ENCODE measurements around the gene SDK1.
"Not testable (repeated sequence)": the region's sequence is repeated elsewhere in the genome, so short reads cannot be mapped to it uniquely, and the experiment has no call there.

The SDK1 gene

GRCh38 chr7:4093483-4093882, 792.4 kb downstream of the SDK1 start:
- no peak for DNase-seq

GRCh38 chr7:4094158-4094557, 793.1 kb downstream of the SDK1 start:
- not testable (repeated sequence) for DNase-seq

- DNase-seq: no peak
Measured at GRCh38 chr7:4097001-4097609, 796.1 kb downstream of the SDK1 start.

GRCh38 chr7:4098169-4098568, 797.1 kb downstream of the SDK1 start:
- no peak for DNase-seq

- no peak for DNase-seq
Measured at GRCh38 chr7:4099651-4100050, 798.6 kb downstream of the SDK1 start.

- DNase-seq: no peak
Measured at GRCh38 chr7:4100148-4100547, 799.1 kb downstream of the SDK1 start.

- DNase-seq: no peak
Measured at GRCh38 chr7:4100691-4101090, 799.6 kb downstream of the SDK1 start.

GRCh38 chr7:4102231-4102841, 801.3 kb downstream of the SDK1 start:
- DNase-seq: no peak

GRCh38 chr7:4103352-4104091, 802.5 kb downstream of the SDK1 start:
- no peak for DNase-seq

GRCh38 chr7:4107839-4108238, 806.8 kb downstream of the SDK1 start:
- DNase-seq: no peak

- DNase-seq: no peak
Measured at GRCh38 chr7:4108951-4109350, 807.9 kb downstream of the SDK1 start.

GRCh38 chr7:4109481-4110110, 808.5 kb downstream of the SDK1 start:
- no peak for DNase-seq

- DNase-seq: no peak
Measured at GRCh38 chr7:4110438-4110837, 809.4 kb downstream of the SDK1 start.

GRCh38 chr7:4111166-4111565, 810.1 kb downstream of the SDK1 start:
- DNase-seq: no peak

- no peak for DNase-seq
Measured at GRCh38 chr7:4113271-4113670, 812.2 kb downstream of the SDK1 start.

- DNase-seq: no peak
Measured at GRCh38 chr7:4113976-4114375, 812.9 kb downstream of the SDK1 start.

GRCh38 chr7:4115442-4115841, 814.4 kb downstream of the SDK1 start:
- DNase-seq: no peak

GRCh38 chr7:4115941-4116610, 815.0 kb downstream of the SDK1 start:
- DNase-seq: no peak

- no peak for DNase-seq
Measured at GRCh38 chr7:4119848-4120247, 818.8 kb downstream of the SDK1 start.

GRCh38 chr7:4123346-4123745, 822.3 kb downstream of the SDK1 start:
- no peak for DNase-seq

- DNase-seq: no peak
Measured at GRCh38 chr7:4123823-4124222, 822.8 kb downstream of the SDK1 start.

GRCh38 chr7:4124556-4125477, 823.8 kb downstream of the SDK1 start:
- DNase-seq: no peak
